Immature natural killer cell (primary cell): Measurements from ENCODE around the gene DNAH1. TPM values are rescaled to one million over a fixed set of nuclear protein-coding genes. Genes with fewer than 3 reads are reported as not detected.
A peak's percentile ranks its signal among the peaks of the same experiment; 100 is the strongest.
"Not testable (repeated sequence)": the region's sequence is repeated elsewhere in the genome, so short reads cannot be mapped to it uniquely, and the experiment has no call there.

Experiments used
- DNase-seq, 3 donors: peaks; one replicate each; pipeline ENCODE4 v3.0.0; 2022; ENCODE audit warnings: mixed read lengths in 1 of 3
- H3K27ac Mint-ChIP-seq, 6 donors: one replicate each; pipeline ENCODE4 v1.8.0; 2020; ENCODE audit warnings: mixed read lengths in 6 of 6, mild to moderate bottlenecking in 5 of 6, inconsistent platforms in 4 of 6, moderate library complexity in 3 of 6
- H3K27me3 Mint-ChIP-seq, 3 donors: one replicate each; pipeline ENCODE4 v1.8.0; 2020 to 2021; ENCODE audit warnings: low read depth in 3 of 3, mild to moderate bottlenecking in 3 of 3, mixed read lengths in 3 of 3, moderate library complexity in 3 of 3, inconsistent platforms in 1 of 3
- H3K36me3 Mint-ChIP-seq, 3 donors: one replicate each; pipeline ENCODE4 v1.8.0; 2020; ENCODE audit warnings: mixed read lengths in 3 of 3, inconsistent platforms in 2 of 3, mild to moderate bottlenecking in 2 of 3
- H3K4me1 Mint-ChIP-seq, 2 donors: one replicate each; pipeline ENCODE4 v1.8.0; 2020; ENCODE audit warnings: inconsistent platforms in 2 of 2, mild to moderate bottlenecking in 2 of 2, mixed read lengths in 2 of 2, moderate library complexity in 1 of 2
- H3K4me3 Mint-ChIP-seq, 5 donors: one replicate each; pipeline ENCODE4 v1.8.0; 2020; ENCODE audit warnings: mild to moderate bottlenecking in 5 of 5, mixed read lengths in 5 of 5, inconsistent platforms in 3 of 5, moderate library complexity in 3 of 5
- H3K9me3 Mint-ChIP-seq, 6 donors: one replicate each; pipeline ENCODE4 v1.8.0; 2020; ENCODE audit warnings: mild to moderate bottlenecking in 6 of 6, mixed read lengths in 6 of 6, inconsistent platforms in 4 of 6, moderate library complexity in 3 of 6
- polyA plus RNA-seq, 3 donors: library from polyadenylated mRNA; unstranded; fragments of 300-500 nt; fragmentation: Illumina TruSeq; gene quantifications; one replicate each; pipeline ENCODE4 v1.2.3, GENCODE V29; 2021

The DNAH1 gene
- polyA plus RNA-seq, 3 donors from 2014 or later: 0.31 to 1.8 (median 0.73) TPM

DNA sequence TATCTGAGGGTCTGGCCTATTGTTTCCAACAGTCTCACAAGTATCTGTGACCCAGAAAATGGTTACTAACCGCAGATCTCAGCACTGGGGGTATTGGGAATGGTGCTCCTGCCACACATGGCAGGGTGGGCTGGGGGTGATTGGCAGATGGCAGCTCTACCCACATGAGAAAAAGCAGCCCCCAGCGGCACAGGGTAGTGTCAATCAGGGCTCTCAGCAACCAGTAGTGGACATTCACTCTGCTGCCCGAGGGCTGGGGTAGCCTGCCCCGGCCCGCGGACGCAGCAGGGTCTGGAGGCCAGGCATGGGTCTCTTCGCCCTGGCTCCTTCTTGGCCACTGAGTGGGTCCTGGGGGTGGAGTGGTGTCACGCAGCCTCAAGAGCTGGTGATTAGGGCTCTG lies 8.6 kb downstream of the DNAH1 start:
- Mint-ChIP-seq H3K4me3 (no peak overlapping the region), H3K4me1 (no peaks in the 10 kb centered on the region), H3K27me3 (peaks cover 0 to 3% (median 0%) of the 10 kb centered on the region in 3 donors), H3K27ac (no peak overlapping the region), H3K36me3 (peaks cover 0 to 8% (median 4%) of the 10 kb centered on the region in 3 donors), H3K9me3 (no peaks in the 10 kb centered on the region)
- no peak for DNase-seq

DNA sequence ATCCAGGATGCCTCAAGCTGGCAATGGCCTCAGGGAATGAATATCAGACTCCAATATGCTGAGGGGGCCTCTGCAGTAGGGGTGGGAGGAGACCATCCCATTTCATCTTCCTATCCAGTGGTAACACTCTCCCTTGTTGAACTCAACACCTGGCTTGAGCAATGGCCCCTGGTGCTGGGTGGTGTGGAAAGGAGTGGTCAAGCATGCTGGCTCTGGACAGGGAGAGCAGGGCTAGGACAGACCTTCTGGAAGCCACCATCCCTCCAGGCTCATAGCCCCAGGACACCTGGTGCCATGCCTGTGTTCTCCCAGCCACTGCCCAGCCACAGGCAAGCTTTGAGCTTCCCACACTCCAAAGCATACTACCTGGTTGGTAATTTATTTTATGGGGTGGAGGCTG lies 9.6 kb downstream of the DNAH1 start:
- peaks cover 0 to 3% (median 0%) of the 10 kb centered on the region in 3 donors for H3K27me3 Mint-ChIP-seq
- no peak overlapping the region for H3K4me3 Mint-ChIP-seq
- no peaks in the 10 kb centered on the region for H3K4me1 Mint-ChIP-seq
- DNase-seq: no peak
- H3K27ac Mint-ChIP-seq: no peak overlapping the region
- no peaks in the 10 kb centered on the region for H3K9me3 Mint-ChIP-seq
- H3K36me3 Mint-ChIP-seq: peaks cover 0 to 12% (median 7%) of the 10 kb centered on the region in 3 donors

DNA sequence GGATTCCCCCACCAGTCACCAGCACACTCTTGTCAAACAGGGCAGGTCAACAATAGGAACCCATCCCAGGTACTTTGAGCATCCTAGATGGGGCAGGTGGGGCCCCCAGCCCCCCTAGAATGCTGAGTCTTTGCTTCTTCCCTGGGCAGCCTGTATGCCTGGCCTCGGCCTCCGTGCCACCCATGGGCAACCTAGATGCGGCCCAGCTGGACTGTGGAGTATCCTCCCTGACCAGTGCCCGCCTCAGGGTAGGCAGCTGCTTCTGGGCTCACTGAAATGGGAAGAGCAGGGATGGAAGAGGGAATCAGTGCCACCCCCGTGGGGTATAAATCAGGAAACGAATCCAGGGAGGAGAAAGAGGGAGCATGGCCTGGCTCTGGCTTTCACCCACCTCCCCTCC lies 10.9 kb downstream of the DNAH1 start:
- peaks cover 0 to 12% (median 7%) of the 10 kb centered on the region in 3 donors for H3K36me3 Mint-ChIP-seq
- peaks cover 0 to 1% (median 0%) of the 10 kb centered on the region in 3 donors for H3K27me3 Mint-ChIP-seq
- no peak for DNase-seq
- no peaks in the 10 kb centered on the region for H3K4me1 Mint-ChIP-seq
- no peak overlapping the region for H3K27ac Mint-ChIP-seq
- no peak overlapping the region for H3K4me3 Mint-ChIP-seq
- no peaks in the 10 kb centered on the region for H3K9me3 Mint-ChIP-seq

DNA sequence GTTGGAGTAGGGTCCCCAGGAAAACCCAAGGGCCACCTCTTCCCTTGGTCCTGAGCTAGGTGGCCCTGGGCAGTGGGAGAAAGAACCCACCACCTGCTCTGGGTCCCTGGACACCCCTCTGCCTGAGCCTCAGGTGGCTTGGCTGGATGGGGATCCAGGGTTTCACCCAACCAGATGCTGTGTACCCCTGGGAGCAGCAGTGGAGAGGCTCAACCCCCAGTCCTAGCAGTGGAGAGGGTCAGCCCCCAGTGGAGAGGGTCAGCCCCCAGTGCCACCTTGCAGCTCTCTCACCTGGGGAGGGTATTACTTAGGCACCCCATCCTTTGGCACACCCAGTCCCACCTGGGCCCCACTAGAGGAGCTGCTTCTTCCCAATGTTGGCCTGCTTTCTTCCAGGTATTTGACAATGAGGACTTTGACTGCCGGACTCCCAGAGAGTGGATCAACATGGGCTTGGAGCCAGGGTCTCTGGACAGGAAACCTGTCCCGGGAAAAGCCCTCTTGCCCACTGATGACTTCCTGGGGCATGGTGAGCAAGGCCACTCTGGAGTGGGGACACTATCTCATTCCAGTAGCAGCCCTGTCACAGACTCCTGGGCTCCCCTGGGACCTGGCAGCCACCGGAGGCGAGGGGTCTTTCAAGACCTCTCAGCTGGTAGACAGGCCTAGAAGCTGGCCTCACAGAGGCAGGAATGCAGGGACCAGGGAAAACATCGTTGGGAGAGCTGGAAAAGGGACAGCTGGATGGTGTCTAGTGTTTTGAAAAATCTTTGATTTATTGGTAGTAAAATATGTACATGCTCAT lies 11.6 kb downstream of the DNAH1 start:
- Mint-ChIP-seq H3K4me3 (no peak overlapping the region), H3K27me3 (peaks cover 0 to 1% (median 0%) of the 10 kb centered on the region in 3 donors), H3K27ac (no peak overlapping the region), H3K4me1 (no peaks in the 10 kb centered on the region), H3K36me3 (peaks cover 0 to 15% (median 7%) of the 10 kb centered on the region in 3 donors), H3K9me3 (no peaks in the 10 kb centered on the region)
- DNase-seq: no peak

DNA sequence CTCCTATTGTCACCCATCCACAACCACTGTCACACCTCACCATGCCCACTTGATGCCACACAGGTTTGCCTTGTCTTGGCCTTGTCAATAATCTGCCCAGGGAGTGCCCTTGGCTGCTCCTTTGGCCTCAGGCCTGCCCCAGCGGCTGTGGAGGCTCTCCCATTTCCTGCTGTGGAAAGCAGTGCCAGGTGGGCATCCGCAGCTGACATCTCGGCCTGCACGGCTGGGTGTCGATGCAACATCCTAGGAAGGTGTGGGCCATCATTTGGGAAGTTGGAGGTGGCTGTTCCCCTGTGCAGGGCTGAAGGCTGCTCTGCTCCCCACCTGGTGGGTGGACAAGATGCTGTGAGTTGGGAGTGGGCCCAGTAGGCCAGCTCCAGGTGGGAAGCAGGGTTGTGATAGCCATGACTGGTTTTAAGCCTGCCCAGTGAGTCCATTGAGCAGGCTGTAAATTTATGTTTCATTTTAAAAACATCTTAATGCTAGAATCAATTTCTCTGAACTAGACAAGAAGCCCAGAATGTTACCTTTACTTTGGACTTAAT lies 12.5 kb downstream of the DNAH1 start:
- Mint-ChIP-seq H3K27me3 (no peaks in the 10 kb centered on the region), H3K4me1 (no peaks in the 10 kb centered on the region)

DNA sequence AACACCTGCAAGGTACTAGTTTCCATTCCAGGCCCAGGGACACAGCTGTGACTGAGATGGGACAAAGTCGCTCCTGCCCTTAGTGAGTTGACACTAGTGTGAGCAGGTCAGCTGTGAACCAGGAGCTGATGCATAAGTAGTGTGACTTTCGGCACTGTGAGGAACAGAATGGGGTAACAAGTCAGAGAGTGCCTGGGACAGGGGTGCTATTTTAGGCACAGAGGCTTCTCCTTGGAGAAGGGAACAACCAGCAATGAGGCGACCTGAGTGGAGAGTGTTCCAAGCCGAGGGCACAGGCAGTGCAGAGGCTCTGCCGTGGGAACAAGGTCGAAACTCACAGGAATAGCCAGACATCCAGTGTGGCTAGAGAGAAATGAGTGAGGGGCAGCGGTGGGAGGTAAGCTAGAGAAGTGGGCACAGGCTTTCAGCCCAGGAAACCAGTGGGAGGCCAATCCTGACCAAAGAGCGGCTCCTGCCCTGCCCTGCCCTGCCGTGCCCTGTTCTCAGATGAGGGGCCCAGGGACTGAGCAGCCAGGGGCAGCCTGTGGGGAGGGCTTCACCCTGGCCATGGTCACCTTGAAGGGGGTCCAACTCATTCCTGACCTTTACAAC lies 14.2 kb downstream of the DNAH1 start:
- Mint-ChIP-seq H3K9me3 (no peaks in the 10 kb centered on the region), H3K27ac (peak overlapping the region in 1 of 6 donors; percentile 62)
- DNase-seq: no peak

More for the DNA sequence above, 12.5 kb downstream of the DNAH1 start:
- Mint-ChIP-seq H3K9me3 (no peaks in the 10 kb centered on the region), H3K36me3 (peaks cover 0 to 17% (median 7%) of the 10 kb centered on the region in 3 donors), H3K4me3 (no peak overlapping the region), H3K27ac (peak overlapping the region in 1 of 6 donors; percentile 73)
- DNase-seq: no peak

DNA sequence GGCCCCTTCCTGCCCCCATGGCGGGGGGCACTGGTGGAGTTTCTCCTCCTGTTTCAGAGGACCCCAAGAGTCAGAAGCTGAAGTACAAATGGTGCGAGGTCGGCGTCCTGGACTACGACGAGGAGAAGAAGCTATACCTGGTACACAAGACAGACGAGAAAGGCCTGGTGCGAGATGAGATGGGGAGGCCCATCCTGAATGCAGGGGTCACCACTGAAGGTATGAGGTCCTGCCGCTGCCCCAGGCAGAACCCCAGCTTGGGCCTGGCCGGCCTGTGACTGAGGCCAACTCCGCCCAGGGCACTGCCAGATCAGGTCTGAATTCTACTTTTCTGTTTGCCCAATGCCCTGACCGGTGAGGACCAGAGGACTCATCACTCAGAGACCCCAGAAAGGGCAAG lies 15.0 kb downstream of the DNAH1 start:
- no peaks in the 10 kb centered on the region for H3K9me3 Mint-ChIP-seq
- peaks cover 0 to 17% (median 7%) of the 10 kb centered on the region in 3 donors for H3K36me3 Mint-ChIP-seq
- H3K4me1 Mint-ChIP-seq: no peaks in the 10 kb centered on the region
- DNase-seq: no peak
- no peak overlapping the region for H3K4me3 Mint-ChIP-seq
- H3K27me3 Mint-ChIP-seq: no peaks in the 10 kb centered on the region
- H3K27ac Mint-ChIP-seq: no peak overlapping the region

More for the DNA sequence above, 14.2 kb downstream of the DNAH1 start:
- Mint-ChIP-seq H3K4me3 (no peak overlapping the region), H3K27me3 (no peaks in the 10 kb centered on the region), H3K36me3 (peaks cover 0 to 17% (median 7%) of the 10 kb centered on the region in 3 donors), H3K4me1 (no peaks in the 10 kb centered on the region)

DNA sequence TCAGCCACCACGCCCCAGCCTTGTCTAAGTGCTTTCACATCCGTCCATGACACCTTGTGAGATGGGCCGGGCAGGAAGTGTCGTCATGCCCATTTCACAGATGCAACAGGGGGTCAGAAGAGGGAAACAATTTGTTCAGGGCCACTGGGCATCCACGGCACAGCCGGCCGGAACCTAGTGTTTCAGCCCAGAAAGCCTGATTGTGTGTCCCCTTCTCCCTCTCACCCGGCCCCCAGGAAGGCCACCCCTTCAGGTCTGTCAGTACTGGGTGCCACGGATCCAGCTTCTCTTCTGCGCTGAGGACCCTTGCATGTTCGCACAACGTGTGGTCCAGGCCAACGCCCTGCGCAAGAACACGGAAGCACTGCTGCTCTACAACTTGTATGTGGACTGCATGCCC lies 15.8 kb downstream of the DNAH1 start:
- H3K27me3 Mint-ChIP-seq: no peaks in the 10 kb centered on the region
- H3K36me3 Mint-ChIP-seq: peaks cover 0 to 22% (median 7%) of the 10 kb centered on the region in 3 donors
- DNase-seq: no peak
- H3K9me3 Mint-ChIP-seq: no peaks in the 10 kb centered on the region
- H3K4me3 Mint-ChIP-seq: no peak overlapping the region
- H3K27ac Mint-ChIP-seq: no peak overlapping the region
- H3K4me1 Mint-ChIP-seq: no peaks in the 10 kb centered on the region

DNA sequence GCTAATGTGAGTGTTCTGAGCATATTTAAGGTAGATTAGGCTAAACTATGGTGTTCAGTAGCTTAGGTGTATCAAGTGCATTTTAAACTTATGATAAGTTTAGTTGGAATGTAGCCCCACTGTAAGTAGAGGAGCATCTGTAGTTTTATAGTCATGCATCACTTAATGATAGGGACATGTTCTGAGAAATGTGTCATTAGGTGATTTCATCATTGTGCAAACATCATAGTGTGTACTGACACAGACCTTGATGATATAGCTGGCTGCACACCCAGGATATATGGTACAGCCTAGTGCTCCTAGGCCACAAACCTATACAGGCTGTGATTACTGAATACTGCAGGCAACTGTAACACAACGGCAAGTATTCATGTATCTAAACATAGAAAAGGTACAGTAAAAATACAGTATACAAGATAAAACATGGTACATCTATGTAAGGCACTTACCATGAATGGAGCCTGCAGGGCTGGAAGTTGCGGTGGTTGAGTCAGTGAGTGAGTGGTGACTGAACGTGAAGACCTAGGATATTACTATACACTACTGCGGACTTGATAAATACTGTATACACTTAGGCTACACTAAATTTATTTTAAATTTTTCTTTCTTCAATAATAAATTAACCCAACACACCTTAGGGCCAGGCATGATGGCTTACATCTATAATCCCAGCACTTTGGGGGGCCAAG lies 17.9 kb downstream of the DNAH1 start:
- Mint-ChIP-seq H3K36me3 (peaks cover 0 to 22% (median 4%) of the 10 kb centered on the region in 3 donors), H3K9me3 (no peaks in the 10 kb centered on the region), H3K4me1 (no peaks in the 10 kb centered on the region), H3K27ac (no peak overlapping the region), H3K4me3 (no peak overlapping the region), H3K27me3 (peaks cover 0 to 1% (median 0%) of the 10 kb centered on the region in 3 donors)
- DNase-seq: no peak

DNA sequence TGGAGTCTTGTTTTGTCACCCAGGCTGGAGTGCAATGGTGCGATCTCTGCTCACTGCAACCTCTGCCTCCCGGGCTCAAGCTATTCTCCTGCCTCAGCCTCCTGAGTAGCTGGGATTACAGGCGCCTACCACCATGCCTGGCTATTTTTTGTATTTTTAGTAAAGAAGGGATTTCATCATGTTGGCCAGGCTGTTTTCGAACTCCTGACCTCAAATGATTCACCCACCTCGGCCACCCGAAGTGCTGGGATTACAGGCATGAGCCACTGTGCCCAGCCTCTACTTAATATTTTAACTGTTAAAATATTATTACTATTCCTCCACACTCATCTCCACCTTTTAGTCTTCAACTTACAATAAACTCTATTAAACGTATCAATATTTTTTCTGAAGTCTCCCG lies 22.0 kb downstream of the DNAH1 start:
- H3K36me3 Mint-ChIP-seq: peaks cover 11 to 28% (median 21%) of the 10 kb centered on the region in 3 donors

DNA sequence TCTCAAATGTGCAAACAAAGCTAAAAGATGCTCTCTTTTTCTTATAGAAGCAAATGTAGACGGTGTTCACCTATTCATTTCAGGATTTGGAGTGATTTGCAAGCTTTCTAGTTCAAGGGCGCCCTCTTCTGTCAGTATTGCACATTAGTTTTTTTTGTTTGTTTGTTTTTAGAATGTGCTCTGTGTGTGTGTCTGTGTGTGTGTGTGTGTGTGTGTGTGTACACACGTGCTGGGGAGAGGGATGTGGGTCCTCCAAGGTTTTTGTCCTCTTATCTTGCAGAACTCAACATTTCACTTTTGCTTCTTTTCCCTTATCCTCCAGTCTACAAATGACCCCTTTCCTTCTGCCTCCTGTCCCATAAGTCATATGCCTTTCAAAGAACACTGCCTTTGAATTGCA lies 23.5 kb downstream of the DNAH1 start:
- H3K27ac Mint-ChIP-seq: peak overlapping the region in 4 of 6 donors; percentile 43 to 72 (median 56)
- DNase-seq: peak; percentile 68 to 79 (median 74)
- H3K36me3 Mint-ChIP-seq: peaks cover 12 to 29% (median 23%) of the 10 kb centered on the region in 3 donors
- no peak overlapping the region for H3K4me3 Mint-ChIP-seq
- peaks cover 0 to 7% of the 10 kb centered on the region in 2 donors for H3K4me1 Mint-ChIP-seq
- no peaks in the 10 kb centered on the region for H3K9me3 Mint-ChIP-seq
- H3K27me3 Mint-ChIP-seq: peaks cover 2 to 9% (median 5%) of the 10 kb centered on the region in 3 donors

More for the DNA sequence above, 22.0 kb downstream of the DNAH1 start:
- not testable (repeated sequence) for H3K9me3 Mint-ChIP-seq, H3K4me3 Mint-ChIP-seq, H3K27me3 Mint-ChIP-seq, H3K4me1 Mint-ChIP-seq, H3K27ac Mint-ChIP-seq, DNase-seq

DNA sequence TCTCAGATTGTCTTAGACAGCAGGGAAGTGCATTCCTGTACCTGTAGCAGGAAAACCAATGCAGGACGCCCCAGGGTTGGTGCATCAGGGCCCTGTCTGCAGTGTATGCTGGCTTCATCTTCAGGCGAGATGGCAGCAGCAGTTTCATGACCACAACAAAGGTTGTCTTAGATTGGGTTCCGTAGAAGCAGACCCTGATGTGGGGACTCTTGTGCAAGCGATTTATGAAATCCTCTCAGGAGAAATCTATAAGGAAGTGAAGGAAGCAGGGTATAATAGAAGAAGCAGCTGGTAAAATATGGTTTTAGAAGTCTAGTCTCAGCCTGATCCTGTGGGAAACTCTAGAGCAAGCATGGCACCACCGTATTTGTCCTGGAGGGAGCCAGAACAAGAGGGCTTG lies 25.0 kb downstream of the DNAH1 start:
- H3K4me3 Mint-ChIP-seq: no peak overlapping the region
- H3K36me3 Mint-ChIP-seq: peaks cover 12 to 32% (median 23%) of the 10 kb centered on the region in 3 donors
- no peak overlapping the region for H3K27ac Mint-ChIP-seq
- peaks cover 2 to 9% (median 5%) of the 10 kb centered on the region in 3 donors for H3K27me3 Mint-ChIP-seq
- no peaks in the 10 kb centered on the region for H3K9me3 Mint-ChIP-seq
- peaks cover 0 to 7% of the 10 kb centered on the region in 2 donors for H3K4me1 Mint-ChIP-seq
- no peak for DNase-seq

DNA sequence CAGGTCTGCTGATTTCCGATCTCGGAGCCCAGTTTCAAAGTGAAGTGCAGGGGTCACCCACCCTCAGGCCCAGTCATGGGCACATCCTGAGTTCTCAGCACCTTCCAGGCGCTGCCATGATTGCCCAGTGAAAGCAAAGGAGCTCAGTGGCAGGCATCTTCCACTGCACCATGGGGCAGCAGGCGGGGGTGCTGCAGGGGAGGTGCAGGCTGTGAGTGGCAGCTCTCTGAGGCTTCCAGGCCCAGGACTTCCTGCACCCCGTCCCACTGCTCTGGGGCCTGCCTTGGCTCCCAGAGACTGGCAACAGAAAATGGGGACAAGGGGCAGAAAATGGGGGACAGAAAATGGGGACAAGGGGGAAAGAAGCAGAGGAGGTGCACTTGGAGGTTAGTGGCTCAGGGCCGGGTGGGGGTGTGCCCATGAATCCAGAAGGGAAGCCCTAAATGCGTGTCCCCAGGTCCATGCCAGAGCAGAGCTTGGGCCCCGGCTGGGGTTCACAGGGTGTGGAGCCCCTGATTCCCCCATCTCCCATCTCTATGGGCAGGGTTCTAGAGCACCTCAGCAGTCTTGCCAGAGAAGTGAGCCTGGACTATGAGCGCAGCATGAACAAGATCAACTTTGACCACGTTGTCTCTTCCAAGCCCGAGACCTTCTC lies 28.0 kb downstream of the DNAH1 start:
- Mint-ChIP-seq H3K27ac (no peak overlapping the region), H3K9me3 (no peaks in the 10 kb centered on the region), H3K27me3 (peaks cover 2 to 10% (median 5%) of the 10 kb centered on the region in 3 donors), H3K4me3 (no peak overlapping the region), H3K36me3 (peaks cover 12 to 30% (median 26%) of the 10 kb centered on the region in 3 donors), H3K4me1 (peaks cover 0 to 7% of the 10 kb centered on the region in 2 donors)
- no peak for DNase-seq
